Stimulated activated CD4-positive, alpha-beta T cell treated with anti-CD3 and anti-CD28 coated beads, Interleukin-4, amount 100 ng/mL, for 1 hour (primary cell): ENCODE measurements around the gene ACTBL2.
"Not testable (repeated sequence)": the region's sequence is repeated elsewhere in the genome, so short reads cannot be mapped to it uniquely, and the experiment has no call there.

Experiments
- DNase-seq: peaks from one replicate; pipeline ENCODE4 v3.0.0-alpha.2; 2020

The ACTBL2 gene

GRCh38 chr5:57482671-57483106 lies at the start of gene ACTBL2:
Gene ACTBL2 (minus strand): TSS chr5:57482811. CDS start chr5:57482707, 104 bp downstream.
- no peak for DNase-seq

DNA sequence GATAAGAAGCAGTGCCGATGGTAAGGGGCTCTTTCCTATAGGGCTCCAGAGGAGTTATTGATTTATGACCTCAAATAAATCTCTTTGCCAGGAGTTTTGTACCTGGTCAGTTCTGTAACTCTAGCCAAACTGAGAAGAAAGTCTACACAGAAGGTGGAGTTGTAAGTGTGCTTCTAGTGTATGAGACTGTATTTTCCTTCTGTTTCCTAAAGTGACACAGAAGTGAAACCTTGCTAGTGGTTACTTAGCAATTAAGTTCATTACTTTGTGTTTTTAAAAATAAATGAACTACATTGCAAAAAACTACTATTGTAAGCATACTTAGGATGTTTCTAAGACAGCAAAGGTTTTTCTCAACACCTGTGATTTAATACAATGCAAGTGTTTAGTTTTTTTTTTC lies 48.7 kb upstream of the ACTBL2 start:
- no peak for DNase-seq

DNA sequence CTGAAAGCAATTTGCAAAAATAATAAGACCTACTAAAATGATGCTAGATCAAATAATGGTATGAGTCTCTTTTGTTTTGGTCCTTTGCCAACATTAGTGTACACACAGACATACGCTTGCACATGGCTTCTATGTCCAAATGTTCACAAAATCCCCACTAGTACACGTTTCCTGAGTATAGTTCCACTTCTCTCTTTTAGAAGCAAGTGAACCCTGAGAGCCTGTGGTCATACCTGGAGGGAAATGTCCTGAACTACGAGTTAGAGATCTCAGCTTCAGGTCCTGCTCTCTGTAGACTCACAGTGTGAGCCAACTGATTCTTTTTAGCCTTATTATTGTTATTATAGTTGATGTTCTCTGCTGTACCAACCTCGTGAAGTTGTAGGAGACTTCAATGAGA lies 47.3 kb upstream of the ACTBL2 start:
- DNase-seq: no peak

GRCh38 chr5:57527870-57528269 lies 45.3 kb upstream of the ACTBL2 start:
- no peak for DNase-seq

DNA sequence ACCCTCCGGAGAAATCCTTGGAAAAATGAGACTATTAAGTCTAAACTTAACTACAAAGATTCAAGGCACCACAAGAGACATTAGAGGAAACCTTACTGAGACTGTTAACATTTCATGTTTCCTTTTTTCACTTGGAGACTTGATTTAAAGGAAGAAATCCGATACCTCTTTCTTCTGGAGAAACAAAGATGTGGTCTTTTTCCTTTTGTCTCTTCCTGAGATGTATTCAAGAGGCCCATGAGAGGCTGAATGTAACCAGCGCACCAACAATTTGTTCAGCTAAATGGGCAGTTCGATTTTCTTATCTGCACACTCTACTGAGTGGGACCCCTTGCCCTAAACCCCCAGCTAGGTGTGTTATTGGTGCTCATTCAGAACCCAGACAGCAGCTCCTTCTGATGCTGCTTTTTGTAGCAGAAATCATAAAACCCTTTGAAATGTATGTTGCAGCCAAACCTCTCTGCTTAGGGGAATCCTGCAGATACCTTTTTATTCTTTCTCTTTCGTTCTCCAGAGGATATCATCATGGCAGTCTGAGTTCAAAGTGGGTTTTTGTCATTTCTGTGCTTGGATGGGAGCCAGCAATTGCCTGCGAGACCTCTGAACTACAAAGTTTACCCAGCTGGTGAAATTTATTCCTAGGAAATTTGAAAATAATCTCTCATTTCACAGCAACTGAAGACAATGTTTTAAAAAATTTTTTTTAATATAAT lies 41.9 kb upstream of the ACTBL2 start:
- DNase-seq: no peak

GRCh38 chr5:57522477-57522876 lies 39.9 kb upstream of the ACTBL2 start:
- DNase-seq: not testable (repeated sequence)

DNA sequence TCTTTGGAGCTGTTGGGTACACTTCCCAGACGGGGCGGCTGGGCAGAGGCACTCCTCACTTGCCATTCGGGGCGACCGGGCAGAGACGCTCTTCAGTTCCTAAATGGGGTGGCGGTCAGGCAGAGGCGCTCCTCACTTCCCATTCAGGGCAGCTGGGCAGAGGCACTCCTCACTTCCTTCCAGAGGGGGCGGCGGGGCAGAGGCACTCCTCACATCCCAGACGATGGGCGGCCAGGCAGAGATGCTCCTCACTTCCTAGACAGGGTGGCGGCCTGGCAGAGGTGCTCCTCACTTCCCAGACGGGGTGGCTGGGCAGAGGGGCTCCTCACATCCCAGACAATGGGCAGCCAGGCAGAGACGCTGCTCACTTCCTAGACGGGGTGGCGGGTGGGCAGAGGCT lies 35.8 kb upstream of the ACTBL2 start:
- DNase-seq: not testable (repeated sequence)

DNA sequence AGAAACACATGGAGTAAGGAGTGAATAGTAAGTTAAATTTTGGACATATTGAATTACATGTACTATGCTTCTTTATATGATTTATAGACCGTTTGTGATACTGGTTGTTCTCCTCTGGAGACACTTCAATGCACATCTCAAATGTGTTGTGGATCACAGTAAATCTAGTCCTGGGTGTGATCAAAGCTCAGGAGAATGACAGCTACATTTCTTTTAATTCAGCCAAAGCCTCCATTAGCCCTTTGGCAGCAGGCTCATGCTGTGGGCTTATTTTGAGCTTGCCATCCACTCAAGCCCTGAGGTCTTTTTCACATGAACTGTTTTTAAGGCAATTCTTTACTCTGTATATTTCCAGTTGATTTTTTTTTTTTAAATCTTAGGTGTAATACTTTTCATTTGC lies 34.6 kb upstream of the ACTBL2 start:
- DNase-seq: no peak

DNA sequence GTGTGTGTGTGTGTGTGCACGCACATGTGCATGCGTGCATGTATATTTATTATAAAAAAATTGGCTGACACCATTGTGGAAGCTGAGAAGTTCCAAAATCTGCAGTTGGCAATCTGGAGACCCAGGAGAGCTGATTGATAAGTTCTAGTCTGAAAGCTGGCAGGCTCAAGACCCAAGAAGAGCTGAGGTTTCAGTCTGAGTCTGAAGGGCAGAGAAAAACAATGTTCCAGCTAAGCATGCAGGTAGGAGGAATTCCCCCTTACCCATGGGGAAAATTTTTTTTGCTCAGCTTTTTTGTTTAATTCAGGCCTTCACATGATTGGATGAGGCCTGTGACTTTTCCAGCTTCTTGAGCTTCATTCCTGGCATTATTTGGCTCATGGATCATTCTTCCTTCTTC lies 31.2 kb upstream of the ACTBL2 start:
- no peak for DNase-seq

DNA sequence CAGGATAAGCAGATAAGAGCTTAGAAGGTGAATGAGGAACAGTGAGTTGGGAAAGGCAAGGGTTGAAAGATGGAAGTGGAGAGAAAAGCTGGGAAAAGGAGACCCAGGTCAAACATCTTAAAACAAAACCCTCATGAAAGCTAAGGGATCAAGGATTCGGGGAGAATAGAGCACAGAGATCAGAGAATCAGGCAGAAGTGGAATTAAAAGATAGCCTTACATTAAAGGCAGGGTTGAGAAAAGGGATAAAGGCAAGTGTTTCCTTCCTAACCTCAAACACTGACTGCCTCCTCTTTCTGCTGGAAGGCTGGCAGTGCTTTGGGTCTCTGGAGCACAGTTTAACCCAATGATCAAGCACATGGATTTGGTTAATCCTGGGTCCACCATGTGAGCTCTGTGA lies 28.7 kb upstream of the ACTBL2 start:
- DNase-seq: no peak

- no peak for DNase-seq
Measured at GRCh38 chr5:57509501-57510260, 27.1 kb upstream of the ACTBL2 start.

DNA sequence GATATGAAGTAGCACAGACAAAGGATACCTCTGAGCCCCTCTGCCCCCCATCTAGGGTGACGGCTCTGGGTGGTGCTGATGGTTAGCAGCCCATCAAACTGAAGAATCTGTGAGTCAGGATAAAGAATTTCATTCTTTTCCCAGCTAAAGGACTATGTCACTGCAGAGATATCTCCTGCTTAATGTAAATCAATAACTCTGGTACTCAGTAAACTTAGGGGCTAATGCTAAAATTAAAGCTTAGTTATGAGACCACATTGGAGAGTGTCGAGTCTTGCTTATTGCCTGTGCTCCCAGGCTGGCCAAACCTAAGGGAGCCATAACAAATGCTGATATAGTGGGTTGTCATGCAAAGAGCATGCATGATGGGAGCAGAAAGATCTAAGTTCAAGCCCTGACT lies 25.6 kb upstream of the ACTBL2 start:
- DNase-seq: no peak

GRCh38 chr5:57505272-57506200 lies 22.9 kb upstream of the ACTBL2 start:
- DNase-seq: no peak

DNA sequence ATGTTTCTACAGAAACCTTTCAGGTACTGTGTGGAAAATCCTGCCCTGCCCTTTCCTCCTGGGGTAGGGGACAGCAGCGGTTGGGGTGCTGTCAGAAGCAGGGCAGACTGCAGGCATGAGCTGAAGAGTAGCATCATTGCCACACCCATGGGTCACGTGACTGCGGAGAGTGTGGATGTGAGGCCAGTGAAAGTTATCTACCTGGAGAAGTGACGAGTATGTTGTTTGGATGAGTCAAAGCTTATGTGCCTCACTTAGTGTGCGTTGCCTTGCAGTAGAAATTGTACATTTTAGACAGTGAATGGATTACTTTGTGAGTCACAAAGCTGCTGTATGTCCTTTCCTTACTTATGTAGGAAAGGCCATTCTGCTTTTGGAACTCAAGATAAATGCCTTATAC lies 21.7 kb upstream of the ACTBL2 start:
- no peak for DNase-seq

- no peak for DNase-seq
Measured at GRCh38 chr5:57503433-57503832, 20.8 kb upstream of the ACTBL2 start.

GRCh38 chr5:57501414-57502201 lies 19.0 kb upstream of the ACTBL2 start:
- no peak for DNase-seq

DNA sequence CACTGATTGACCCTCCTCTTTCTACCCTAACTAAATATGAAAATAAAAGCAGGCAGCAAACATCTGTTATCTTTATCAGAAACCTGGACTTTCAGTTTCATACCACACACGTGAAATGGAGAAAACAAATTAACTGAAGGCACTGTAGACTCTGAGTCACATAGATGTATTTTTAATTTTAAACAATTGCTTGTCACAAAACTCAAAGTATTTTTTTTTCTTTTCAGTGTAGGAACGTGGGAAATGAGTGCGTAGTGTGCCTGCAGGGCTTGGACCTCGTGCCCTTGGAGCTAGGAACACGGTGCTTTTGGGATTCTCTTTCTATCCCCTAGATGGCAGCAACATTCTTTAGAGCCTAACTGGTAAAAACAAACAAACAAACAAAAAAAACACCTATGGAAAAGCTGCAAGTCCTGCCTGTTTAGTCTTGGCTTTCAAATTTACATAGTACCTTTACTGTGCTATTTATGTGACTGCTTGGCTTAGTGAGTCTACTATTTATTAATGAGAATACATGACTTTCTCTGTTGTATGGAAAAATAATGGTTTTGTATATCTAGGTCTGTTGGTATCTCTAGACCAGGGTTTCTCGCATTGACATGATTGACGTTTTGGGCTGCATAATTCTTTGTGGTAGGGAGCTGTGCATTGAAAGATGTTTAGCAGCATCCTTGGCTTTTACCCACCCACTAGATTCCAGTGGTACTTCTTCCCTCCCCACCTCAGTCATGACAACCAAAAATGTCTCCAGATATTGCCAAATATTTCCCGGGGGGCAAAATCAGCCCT lies 16.8 kb upstream of the ACTBL2 start:
- no peak for DNase-seq

- DNase-seq: no peak
Measured at GRCh38 chr5:57497733-57498132, 15.1 kb upstream of the ACTBL2 start.

- no peak for DNase-seq
Measured at GRCh38 chr5:57495285-57496086, 12.9 kb upstream of the ACTBL2 start.
